DMS53 (cell line): Measurements from ENCODE around the gene SYNC.
A peak's percentile ranks its signal among the peaks of the same experiment; 100 is the strongest.

Source experiments
- DNase-seq: peaks from one replicate; lab custom pipeline; 2025; lab: John Stamatoyannopoulos, UW

The SYNC gene

DNA sequence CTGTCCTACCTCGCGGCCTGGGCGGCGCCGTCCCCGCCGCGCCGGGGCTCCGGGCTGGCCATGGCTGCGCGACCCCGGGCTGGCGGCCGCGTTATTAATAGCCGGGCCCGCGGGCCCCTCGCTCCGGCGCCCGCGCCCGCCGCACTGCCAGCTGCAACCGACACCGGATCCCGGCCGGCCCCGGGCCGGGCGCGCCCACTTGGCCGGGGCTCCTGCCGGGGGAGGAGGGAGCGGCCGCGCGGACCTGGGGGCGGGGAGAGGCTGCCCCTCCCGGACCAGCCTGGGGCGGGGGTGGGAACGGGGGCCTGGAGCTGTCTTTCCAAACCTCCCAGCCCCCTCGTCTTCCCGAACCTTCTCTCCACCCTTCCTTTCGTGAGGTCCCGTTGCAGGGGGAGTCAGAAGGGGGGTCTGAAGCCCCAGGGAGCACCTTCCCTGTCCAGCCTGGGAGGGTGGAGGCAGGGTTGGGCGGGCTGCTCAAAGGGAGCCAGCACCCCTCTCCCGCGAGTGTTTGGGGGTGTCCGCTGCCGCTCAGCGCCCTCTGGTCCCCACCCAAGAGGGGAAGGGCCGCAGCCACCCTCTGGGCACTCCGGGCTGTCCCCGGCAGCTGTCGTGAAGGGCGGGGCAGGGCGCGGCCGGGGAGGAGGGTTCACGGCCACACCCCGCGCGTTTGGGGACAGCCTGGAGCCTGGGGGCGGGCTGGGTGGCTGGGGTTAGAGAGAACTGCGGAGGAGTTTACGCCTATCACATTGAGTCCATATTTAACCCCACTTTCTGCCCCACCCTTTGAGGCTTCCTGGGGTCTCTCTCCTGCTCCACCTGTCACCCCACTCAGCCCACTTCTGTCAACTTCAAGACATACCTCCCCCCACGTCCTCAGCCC, at the start of gene SYNC:
SYNC (minus strand) TSS at position 172 of the 880 bp plus-strand sequence; CDS start at position 62, 110 bp downstream.
- DNase-seq: peak; percentile 48

GRCh38 chr1:32749771-32750170, 47.2 kb upstream of the SYNC start:
- DNase-seq: no peak

- no peak for DNase-seq
Measured at GRCh38 chr1:32749332-32749731, 46.8 kb upstream of the SYNC start.

GRCh38 chr1:32748926-32749325, 46.4 kb upstream of the SYNC start:
- no peak for DNase-seq

- no peak for DNase-seq
Measured at GRCh38 chr1:32748348-32748747, 45.8 kb upstream of the SYNC start.

DNA sequence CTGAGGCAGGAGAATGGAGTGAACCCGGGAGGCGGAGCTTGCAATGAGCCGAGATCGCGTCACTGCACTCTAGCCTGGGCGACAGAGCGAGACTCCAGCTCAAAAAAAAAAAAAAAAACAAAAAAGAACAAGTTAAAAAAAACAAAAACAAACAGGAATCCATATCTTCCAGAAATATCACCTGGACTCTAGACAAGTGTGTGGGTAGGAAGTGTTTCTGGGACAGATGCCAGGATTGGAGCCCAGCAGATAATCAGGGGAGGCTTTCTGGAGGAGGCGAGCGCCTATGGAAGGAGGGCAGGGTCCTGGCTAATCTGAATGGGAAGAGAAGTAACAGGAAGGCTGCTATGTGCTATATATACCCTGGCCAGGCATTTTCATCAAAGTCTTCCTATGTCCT, 43.6 kb upstream of the SYNC start:
- peak; percentile 36 for DNase-seq

DNA sequence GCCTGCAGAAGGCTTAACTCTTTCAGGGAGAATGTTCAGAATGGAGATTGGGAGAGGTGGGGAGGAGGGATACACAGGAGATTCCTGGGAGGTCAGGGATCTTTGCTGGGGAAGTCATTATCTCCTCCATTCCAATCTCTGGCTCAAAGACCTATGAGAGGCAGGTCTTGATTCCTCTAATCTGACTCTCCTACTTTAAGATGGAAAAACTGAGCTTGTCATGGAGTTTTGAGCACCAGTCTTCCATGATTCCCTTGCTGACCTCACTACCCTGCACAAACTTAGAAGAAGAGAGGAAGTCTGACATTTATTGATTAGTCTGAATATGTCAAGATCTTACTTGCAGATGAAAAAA, 41.5 kb upstream of the SYNC start:
- DNase-seq: no peak

DNA sequence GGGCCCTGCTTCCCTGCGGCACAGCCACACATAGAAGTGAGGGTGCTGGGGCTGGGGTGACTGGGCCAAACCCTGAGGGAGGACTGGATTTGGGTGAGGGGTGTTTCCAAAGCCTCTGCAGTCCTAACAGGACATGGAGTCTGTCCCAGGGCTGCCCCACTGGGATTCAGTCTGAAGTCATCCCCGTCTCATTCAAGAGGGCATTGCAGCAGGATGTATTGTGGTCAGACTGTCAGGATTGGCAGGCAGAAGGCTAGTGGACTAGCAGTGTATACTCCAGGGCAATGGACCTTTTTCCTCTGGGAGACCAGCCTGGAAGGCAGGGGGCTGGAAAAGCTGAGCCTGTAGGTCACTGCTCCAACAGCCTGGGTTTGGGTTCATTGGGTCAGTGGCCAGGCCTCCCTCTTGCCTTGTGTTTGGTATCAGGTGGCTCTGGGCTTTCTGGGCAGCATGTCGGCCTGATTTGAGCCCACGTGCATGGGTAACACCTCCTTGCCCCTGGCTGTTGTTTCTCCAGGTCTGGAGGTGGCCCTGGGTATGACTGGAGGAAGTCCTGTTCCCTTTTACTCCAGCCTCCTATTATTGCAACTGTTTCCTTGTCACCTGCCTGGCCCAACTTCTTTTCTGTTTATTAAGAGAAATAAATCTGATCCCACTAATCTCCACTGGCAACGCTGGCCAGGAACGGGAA, 41.0 kb upstream of the SYNC start:
- no peak for DNase-seq

- DNase-seq: peak; percentile 15
Measured at GRCh38 chr1:32742956-32743355, 40.4 kb upstream of the SYNC start.

DNA sequence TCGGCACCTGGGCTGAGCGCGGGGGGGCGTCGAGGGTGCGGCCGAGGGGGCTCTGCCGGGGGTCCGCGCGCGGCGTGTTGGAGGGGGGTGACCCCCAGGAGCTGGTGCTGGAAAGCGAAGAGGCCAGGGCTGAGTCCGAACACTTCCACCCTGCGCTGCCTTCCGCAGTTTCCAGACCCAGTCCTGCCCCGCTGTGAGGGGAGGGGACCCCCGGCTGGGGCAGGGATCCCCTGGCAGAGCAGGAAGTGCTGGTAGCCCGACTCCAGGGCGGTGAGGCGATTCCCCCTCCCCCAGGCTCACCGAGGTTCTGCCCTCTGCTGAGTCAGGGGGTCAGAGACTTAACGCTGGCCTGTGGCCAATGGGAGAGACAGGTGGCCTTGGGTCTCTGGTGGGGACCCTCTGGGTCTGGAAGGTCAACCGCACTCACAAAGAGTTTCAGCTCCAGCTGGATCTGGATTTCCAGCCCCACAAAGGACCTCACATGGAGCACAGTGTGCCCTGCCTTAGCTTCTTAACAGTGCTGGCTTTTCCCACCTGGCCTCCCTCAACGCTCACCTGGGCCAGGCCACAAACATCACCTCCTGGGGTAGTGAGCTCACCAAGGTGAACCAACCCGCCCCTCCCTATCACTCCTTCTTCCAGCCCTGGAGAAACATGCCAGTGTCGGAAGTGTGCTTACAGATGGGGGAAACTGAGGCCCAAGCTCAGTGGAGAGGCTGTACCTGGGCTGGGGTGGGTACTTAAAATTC, 39.8 kb upstream of the SYNC start:
- peak; percentile 62 for DNase-seq

GRCh38 chr1:32741413-32742198, 39.0 kb upstream of the SYNC start:
- peak; percentile 64 for DNase-seq

- peak; percentile 31 for DNase-seq
Measured at GRCh38 chr1:32741059-32741412, 38.5 kb upstream of the SYNC start.

DNA sequence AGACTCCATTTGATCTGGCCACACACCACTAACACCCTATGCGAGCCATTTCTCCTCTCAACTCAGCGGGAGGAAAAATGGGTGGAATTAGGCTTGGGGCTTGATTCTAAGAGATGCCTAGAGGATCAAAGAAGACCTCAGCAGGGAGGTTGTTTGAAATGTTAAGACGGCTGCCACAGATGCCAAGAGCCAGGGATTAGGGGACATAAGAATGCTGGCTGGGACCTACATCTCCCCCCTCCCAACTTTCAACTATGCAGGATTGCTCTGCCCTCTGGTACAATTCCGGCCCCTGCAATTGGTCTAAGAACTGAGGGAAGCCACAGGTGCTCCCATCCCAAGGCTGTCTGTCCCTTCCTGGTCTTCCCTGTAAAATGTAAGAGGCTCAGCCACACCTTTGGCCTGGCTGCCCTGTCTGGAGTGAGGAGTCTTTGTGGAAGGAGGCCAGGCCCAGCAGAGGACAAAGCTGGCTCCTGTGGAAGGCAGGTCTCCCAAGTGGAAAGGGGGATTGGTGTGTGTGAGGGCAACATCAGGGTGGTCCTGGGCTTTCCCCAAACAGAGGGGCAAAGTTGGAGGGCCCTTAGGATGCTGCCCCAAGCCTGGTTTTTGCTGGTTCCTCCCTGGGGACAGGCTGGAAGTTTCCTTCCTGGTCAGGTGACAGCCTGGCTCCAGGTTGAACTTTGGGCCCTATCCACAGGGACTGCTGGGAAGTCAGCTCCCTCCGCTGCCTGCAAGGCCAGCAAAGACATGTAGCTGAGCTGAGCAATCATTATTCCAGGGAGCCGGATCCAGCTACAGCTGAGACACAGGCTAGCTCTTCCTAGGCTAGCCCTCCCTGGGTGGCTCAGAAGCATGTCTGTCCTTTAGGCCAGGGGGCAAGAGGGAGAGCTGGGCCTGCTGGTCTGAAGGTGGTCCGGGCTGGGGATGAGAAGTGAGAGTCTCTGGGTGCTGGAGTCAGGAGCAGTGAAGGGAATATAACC, 34.5 kb upstream of the SYNC start:
- peak; percentile 51 for DNase-seq

DNA sequence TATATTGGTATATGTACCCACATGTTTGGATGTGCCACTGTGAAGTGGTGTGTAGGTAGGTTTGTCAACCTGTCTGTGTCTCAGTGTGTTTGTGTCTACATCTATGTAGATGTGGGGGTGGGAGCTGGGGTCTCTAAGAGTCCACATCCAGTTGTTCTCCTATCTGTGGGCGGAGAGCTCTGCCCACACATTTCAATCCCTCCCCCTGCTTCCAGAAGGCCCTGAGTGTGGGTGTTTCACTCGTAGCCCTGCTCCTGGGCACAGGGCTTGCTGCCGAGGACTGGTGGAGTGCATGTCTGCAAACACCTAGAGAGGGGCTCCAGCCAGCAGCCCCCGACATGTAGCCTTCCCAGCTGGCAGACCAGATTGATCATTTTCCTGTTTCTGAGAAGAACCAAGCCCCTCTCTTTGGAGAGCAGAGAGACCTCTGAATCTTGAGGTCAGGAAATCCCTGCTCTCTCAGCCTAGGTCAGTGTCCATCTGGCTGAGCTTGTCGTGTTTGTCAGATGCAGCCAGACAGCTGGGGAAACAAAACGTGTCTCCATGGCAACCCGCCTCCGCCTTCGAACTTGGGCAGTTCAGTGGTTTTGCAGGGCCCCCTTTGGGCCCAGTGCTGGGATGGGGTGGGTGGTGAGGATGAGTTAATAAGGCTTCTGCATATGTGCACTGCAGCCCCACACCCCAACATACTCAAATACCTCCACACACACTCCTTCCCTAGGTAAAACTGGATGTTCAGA, 31.2 kb upstream of the SYNC start:
- DNase-seq: peak; percentile 93

DNA sequence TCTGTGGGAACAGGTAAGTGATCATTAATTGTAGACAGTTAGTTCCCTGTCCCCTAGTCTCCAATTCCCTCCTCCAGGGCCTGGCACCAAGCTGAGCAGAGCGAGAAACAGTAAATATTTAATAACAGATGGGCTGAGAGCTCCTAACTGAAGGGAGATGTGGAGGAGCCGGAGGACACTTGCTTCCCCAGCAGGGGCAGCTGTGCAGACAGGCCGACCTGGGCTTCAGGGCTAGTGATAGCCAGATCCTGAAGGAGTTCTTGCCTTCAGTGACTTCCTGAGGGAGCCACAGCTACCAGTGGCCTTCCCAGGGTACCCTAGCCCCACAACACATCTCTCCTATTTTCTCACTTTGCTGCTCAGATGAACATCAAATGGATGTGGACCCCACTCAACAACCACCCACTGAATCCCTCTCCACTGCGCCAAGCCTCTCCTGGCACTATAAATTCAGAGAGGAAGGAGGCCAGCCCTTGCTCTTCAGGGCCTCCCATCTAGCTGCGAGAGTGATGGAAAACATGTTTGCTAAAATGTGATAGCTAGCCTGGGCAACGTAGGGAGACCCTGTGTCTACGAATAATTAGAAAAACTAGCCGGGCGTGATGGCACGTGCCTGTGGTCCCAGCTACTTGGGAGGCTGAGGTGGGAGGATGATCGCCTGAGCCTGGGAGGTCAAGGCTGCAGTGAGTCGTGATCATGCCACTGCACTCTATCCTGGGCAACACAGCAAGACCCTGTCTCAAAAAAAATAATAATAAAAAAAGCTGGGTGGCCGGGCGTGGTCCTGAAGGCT, 26.9 kb upstream of the SYNC start:
- peak; percentile 57 for DNase-seq

GRCh38 chr1:32728413-32729077, 26.0 kb upstream of the SYNC start:
- DNase-seq: no peak

- no peak for DNase-seq
Measured at GRCh38 chr1:32727876-32728275, 25.3 kb upstream of the SYNC start.

DNA sequence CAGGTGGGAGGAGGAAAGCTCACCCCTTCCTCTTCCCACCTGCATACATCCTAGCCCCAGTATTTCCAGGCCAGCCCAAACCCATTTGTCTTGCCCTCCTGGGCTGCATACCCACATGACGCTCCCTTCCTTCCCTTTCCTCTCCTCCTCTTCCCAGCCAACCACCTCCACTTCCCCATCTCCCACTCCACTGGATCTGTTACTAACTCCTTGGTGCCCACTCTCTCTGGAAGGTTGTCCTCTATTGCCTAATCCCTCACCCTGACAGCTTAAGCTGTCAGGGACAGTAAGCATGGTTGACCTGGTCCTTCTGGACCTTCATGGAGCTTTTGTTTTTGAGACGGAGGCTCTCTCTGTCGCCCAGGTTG, 23.0 kb upstream of the SYNC start:
- DNase-seq: no peak
